Colonic mucosa (tissue), 4 donors: ENCODE results near the gene MLLT3. TPM values are rescaled to one million over a fixed set of nuclear protein-coding genes. Genes with fewer than 3 reads are reported as not detected.
A peak's percentile ranks its signal among the peaks of the same experiment; 100 is the strongest.

Source experiments
- DNase-seq: peaks from one replicate; pipeline ENCODE4 v3.0.0-alpha.2; 2020
- H3K27ac ChIP-seq: fragments of 200-600 bp; one replicate; pipeline ENCODE4 v1.8.0; 2021
- H3K27me3 ChIP-seq: fragments of 200-600 bp; one replicate; pipeline ENCODE4 v1.8.0; 2021
- H3K36me3 ChIP-seq: fragments of 200-600 bp; one replicate; pipeline ENCODE4 v1.8.0; 2021
- H3K4me1 ChIP-seq: fragments of 200-600 bp; one replicate; pipeline ENCODE4 v1.8.0; 2021; ENCODE audit warnings: mild to moderate bottlenecking
- H3K4me3 ChIP-seq: fragments of 200-600 bp; one replicate; pipeline ENCODE4 v1.8.0; 2021
- H3K9ac ChIP-seq, 2 donors: one replicate each; pipeline ENCODE4 v1.7.0; 2013; ENCODE audit warnings: control low read depth in 2 of 2, low read depth in 2 of 2, low read length in 2 of 2
- H3K9me3 ChIP-seq: fragments of 200-600 bp; one replicate; pipeline ENCODE4 v1.8.0; 2021
- CTCF ChIP-seq: fragments of 200-600 bp; IDR thresholded peaks from one replicate; pipeline ENCODE4 v1.8.0; 2022; ENCODE audit warnings: antibody characterized with exemption, mild to moderate bottlenecking
- intact Hi-C: fragments of 100-400 bp; cut with DNase I; formaldehyde crosslinking; loops from one replicate; pipeline ENCODE4 v1.14.1; 2022
- total RNA-seq, 2 donors: library from RNA; stranded (reverse); fragmentation: NEBNext Ultra II Directional in 1 of 2; extraction: Animal tissue kit (Norgen Biotek cat#: 25700) in 1 of 2; gene quantifications; one replicate each; pipeline ENCODE4 v1.2.1, GENCODE V29; 2021
- donor health status: healthy.
- donor health status: DM: no; HTN: no; CAD: no.
- donor health status: DM: no; HTN: no; CAD: no.

The MLLT3 gene
- total RNA-seq, 2 donors from 2014 or later, result 44.6 to 65.2 TPM

- Histone ChIP-seq H3K36me3 (no peaks in the 10 kb centered on the region), H3K4me1 (peaks cover 5% of the 10 kb centered on the region), H3K27me3 (no peaks in the 10 kb centered on the region), H3K4me3 (no peak overlapping the region), H3K9ac (no peak overlapping the region), H3K27ac (no peak overlapping the region), H3K9me3 (no peaks in the 10 kb centered on the region)
- DNase-seq, result no peak
- no peak for TF ChIP-seq CTCF
- intact Hi-C loops, result no loop called here
Measured at GRCh38 chr9:20570756-20571155, 51.5 kb downstream of the MLLT3 start.

GRCh38 chr9:20570087-20570486 is 52.2 kb downstream of the MLLT3 start:
- H3K4me1 ChIP-seq, result peaks cover 5% of the 10 kb centered on the region
- H3K27ac ChIP-seq, result peak overlapping the region; percentile 34
- TF ChIP-seq CTCF, result no peak
- H3K9me3 ChIP-seq, result no peaks in the 10 kb centered on the region
- no peaks in the 10 kb centered on the region for H3K27me3 ChIP-seq
- no peak overlapping the region for H3K4me3 ChIP-seq
- intact Hi-C loops, result no loop called here
- no peak overlapping the region for H3K9ac ChIP-seq
- DNase-seq, result no peak
- no peaks in the 10 kb centered on the region for H3K36me3 ChIP-seq

- H3K36me3 ChIP-seq, result no peaks in the 10 kb centered on the region
- H3K9ac ChIP-seq, result no peak overlapping the region
- TF ChIP-seq CTCF, result no peak
- peak overlapping the region; percentile 34 for H3K27ac ChIP-seq
- intact Hi-C loops, result no loop called here
- no peak overlapping the region for H3K4me3 ChIP-seq
- DNase-seq, result no peak
- H3K4me1 ChIP-seq, result peaks cover 5% of the 10 kb centered on the region
- H3K27me3 ChIP-seq, result no peaks in the 10 kb centered on the region
- no peaks in the 10 kb centered on the region for H3K9me3 ChIP-seq
Measured at GRCh38 chr9:20569525-20569924, 52.8 kb downstream of the MLLT3 start.

- intact Hi-C loops, result no loop called here
- no peaks in the 10 kb centered on the region for H3K36me3 ChIP-seq
- H3K27ac ChIP-seq, result no peak overlapping the region
- no peaks in the 10 kb centered on the region for H3K27me3 ChIP-seq
- H3K4me3 ChIP-seq, result no peak overlapping the region
- DNase-seq, result no peak
- no peak for TF ChIP-seq CTCF
- no peak overlapping the region for H3K9ac ChIP-seq
- no peaks in the 10 kb centered on the region for H3K9me3 ChIP-seq
- H3K4me1 ChIP-seq, result peaks cover 5% of the 10 kb centered on the region
Measured at GRCh38 chr9:20568400-20568799, 53.9 kb downstream of the MLLT3 start.

GRCh38 chr9:20566401-20566800 is 55.9 kb downstream of the MLLT3 start:
- no peak overlapping the region for H3K27ac ChIP-seq
- no peak for DNase-seq
- H3K4me1 ChIP-seq, result peaks cover 5% of the 10 kb centered on the region
- no peak overlapping the region for H3K4me3 ChIP-seq
- H3K27me3 ChIP-seq, result no peaks in the 10 kb centered on the region
- TF ChIP-seq CTCF, result no peak
- no peaks in the 10 kb centered on the region for H3K9me3 ChIP-seq
- no peak overlapping the region for H3K9ac ChIP-seq
- H3K36me3 ChIP-seq, result no peaks in the 10 kb centered on the region
- intact Hi-C loops, result no loop called here

- Histone ChIP-seq H3K27me3 (no peaks in the 10 kb centered on the region), H3K27ac (no peak overlapping the region), H3K9ac (no peak overlapping the region), H3K4me3 (no peak overlapping the region), H3K4me1 (peaks cover 5% of the 10 kb centered on the region), H3K9me3 (no peaks in the 10 kb centered on the region), H3K36me3 (no peaks in the 10 kb centered on the region)
- TF ChIP-seq CTCF, result no peak
- intact Hi-C loops, result no loop called here
- no peak for DNase-seq
Measured at GRCh38 chr9:20564650-20565049, 57.6 kb downstream of the MLLT3 start.
